SK-N-SH treated with all-trans-retinoic acid at 6 μM for 48 hours (cell line): ENCODE data around the gene STUM.

Experiments used
- ATAC-seq: fragments of 200-7000 bp; cut with Tn5 transposase; 3 replicates; pipeline ENCODE4 v1.9.1; 2020; ENCODE audit warnings: mild to moderate bottlenecking, moderate library complexity
- ARNTL ChIP-seq: fragments of 450-650 bp; formaldehyde crosslinking; IDR thresholded peaks from 2 replicates; pipeline ENCODE4 v1.5.0; 2020; ENCODE audit warnings: low read depth, mild to moderate bottlenecking, moderate library complexity, borderline replicate concordance
- BACH2 ChIP-seq: fragments of 250-450 bp; sonication (Bioruptor Pico); IDR thresholded peaks from 2 replicates; pipeline ENCODE4 v1.9.0; 2021; ENCODE audit warnings: mild to moderate bottlenecking, borderline replicate concordance
- CSDC2 ChIP-seq: fragments of 250-450 bp; sonication (Bioruptor Pico); IDR thresholded peaks from 2 replicates; pipeline ENCODE4 v1.5.0; 2020; ENCODE audit warnings: mild to moderate bottlenecking, moderate library complexity
- ESRRG ChIP-seq: fragments of 250-450 bp; sonication (Bioruptor Pico); IDR thresholded peaks from 2 replicates; pipeline ENCODE4 v1.6.1; 2021; ENCODE audit warnings: mild to moderate bottlenecking
- GLIS3 ChIP-seq: fragments of 250-450 bp; sonication (Bioruptor Pico); IDR thresholded peaks from 2 replicates; pipeline ENCODE4 v1.5.0; 2020; ENCODE audit warnings: mild to moderate bottlenecking, moderate library complexity
- ISL1 ChIP-seq: fragments of 250-450 bp; sonication (Bioruptor Pico); IDR thresholded peaks from 2 replicates; pipeline ENCODE4 v2.1.2; 2022; ENCODE audit warnings: mild to moderate bottlenecking, moderate library complexity
- OSR1 ChIP-seq: fragments of 250-450 bp; sonication (Bioruptor Pico); IDR thresholded peaks from 2 replicates; pipeline ENCODE4 v1.8.0; 2022; ENCODE audit warnings: moderate library complexity, mild to moderate bottlenecking, inconsistent platforms
- PPARA ChIP-seq: fragments of 250-450 bp; sonication (Bioruptor Pico); IDR thresholded peaks from 2 replicates; pipeline ENCODE4 v1.5.0; 2020; ENCODE audit warnings: mild to moderate bottlenecking, borderline replicate concordance
- RARB ChIP-seq: fragments of 250-450 bp; sonication (Bioruptor Pico); IDR thresholded peaks from 2 replicates; pipeline ENCODE4 v1.8.0; 2021; ENCODE audit warnings: mild to moderate bottlenecking, moderate library complexity
- SNAI2 ChIP-seq: fragments of 250-450 bp; sonication (Bioruptor Pico); IDR thresholded peaks from 2 replicates; pipeline ENCODE4 v1.5.0; 2020; ENCODE audit warnings: mild to moderate bottlenecking, moderate library complexity
- TCF4 ChIP-seq: fragments of 250-450 bp; sonication (Bioruptor Pico); IDR thresholded peaks from 2 replicates; pipeline ENCODE4 v1.8.0; 2021; ENCODE audit warnings: mild to moderate bottlenecking, moderate library complexity, borderline replicate concordance
- TOX ChIP-seq: fragments of 250-450 bp; sonication (Bioruptor Pico); IDR thresholded peaks from 2 replicates; pipeline ENCODE4 v1.8.0; 2021; ENCODE audit warnings: mild to moderate bottlenecking, moderate library complexity, borderline replicate concordance
- TSHZ2 ChIP-seq: fragments of 250-450 bp; sonication (Bioruptor Pico); IDR thresholded peaks from 2 replicates; pipeline ENCODE4 v1.5.0; 2020; ENCODE audit warnings: mild to moderate bottlenecking, moderate library complexity
- ZC3H10 ChIP-seq: fragments of 250-450 bp; sonication (Bioruptor Pico); IDR thresholded peaks from 2 replicates; pipeline ENCODE4 v1.5.1; 2021; ENCODE audit warnings: mild to moderate bottlenecking, moderate library complexity
- ZFP3 ChIP-seq: fragments of 250-450 bp; sonication (Bioruptor Pico); IDR thresholded peaks from 2 replicates; pipeline ENCODE4 v1.5.0; 2020; ENCODE audit warnings: mild to moderate bottlenecking, moderate library complexity
- ZFP30 ChIP-seq: fragments of 450-650 bp; formaldehyde crosslinking; IDR thresholded peaks from 2 replicates; pipeline ENCODE4 v1.5.0; 2022; ENCODE audit warnings: mild to moderate bottlenecking, moderate library complexity
- ZNF565 ChIP-seq: fragments of 450-650 bp; formaldehyde crosslinking; conservative IDR thresholded peaks from 2 replicates; pipeline ENCODE4 v1.5.0; 2020; ENCODE audit warnings: low read depth, mild to moderate bottlenecking, moderate library complexity
- ZNF70 ChIP-seq: fragments of 450-650 bp; formaldehyde crosslinking; IDR thresholded peaks from 2 replicates; pipeline ENCODE4 v1.5.0; 2020; ENCODE audit warnings: mild to moderate bottlenecking, moderate library complexity
- ZNF8 ChIP-seq: fragments of 450-650 bp; formaldehyde crosslinking; IDR thresholded peaks from 2 replicates; pipeline ENCODE4 v1.5.0; 2020; ENCODE audit warnings: mild to moderate bottlenecking, moderate library complexity
- TF ChIP-seq, protein P1 (sequence below): fragments of 250-450 bp; sonication (Bioruptor Pico); IDR thresholded peaks from 2 replicates; pipeline ENCODE4 v1.8.0; 2020; ENCODE audit warnings: mild to moderate bottlenecking, moderate library complexity, borderline replicate concordance
- TF ChIP-seq, protein P2 (sequence below): fragments of 250-450 bp; sonication (Bioruptor Pico); IDR thresholded peaks from 2 replicates; pipeline ENCODE4 v1.5.1; 2020; ENCODE audit warnings: low read depth, mild to moderate bottlenecking, moderate library complexity
- TF ChIP-seq, protein P3 (sequence below): fragments of 250-450 bp; sonication (Bioruptor Pico); IDR thresholded peaks from 2 replicates; pipeline ENCODE4 v1.8.0; 2021; ENCODE audit warnings: low read depth, mild to moderate bottlenecking, moderate library complexity, borderline replicate concordance

The STUM gene

GRCh38 chr1:226629210-226629895 lies 80.8 kb downstream of the STUM start:
- ATAC-seq: no peak
- TF ChIP-seq ESRRG (no peak), TOX (no peak), CSDC2 (CRISPR knock-in tag) (no peak), ZFP30 (CRISPR knock-in tag) (no peak), TCF4 (no peak), ZFP3 (CRISPR knock-in tag) (no peak), ZNF565 (CRISPR knock-in tag) (no peak), ZNF8 (CRISPR knock-in tag) (no peak), ISL1 (no peak), PPARA (no peak), SNAI2 (CRISPR knock-in tag) (no peak), ZC3H10 (no peak), OSR1 (CRISPR knock-in tag) (no peak), TSHZ2 (CRISPR knock-in tag) (no peak), ARNTL (CRISPR knock-in tag) (no peak)
- TF ChIP-seq, protein P1, sequence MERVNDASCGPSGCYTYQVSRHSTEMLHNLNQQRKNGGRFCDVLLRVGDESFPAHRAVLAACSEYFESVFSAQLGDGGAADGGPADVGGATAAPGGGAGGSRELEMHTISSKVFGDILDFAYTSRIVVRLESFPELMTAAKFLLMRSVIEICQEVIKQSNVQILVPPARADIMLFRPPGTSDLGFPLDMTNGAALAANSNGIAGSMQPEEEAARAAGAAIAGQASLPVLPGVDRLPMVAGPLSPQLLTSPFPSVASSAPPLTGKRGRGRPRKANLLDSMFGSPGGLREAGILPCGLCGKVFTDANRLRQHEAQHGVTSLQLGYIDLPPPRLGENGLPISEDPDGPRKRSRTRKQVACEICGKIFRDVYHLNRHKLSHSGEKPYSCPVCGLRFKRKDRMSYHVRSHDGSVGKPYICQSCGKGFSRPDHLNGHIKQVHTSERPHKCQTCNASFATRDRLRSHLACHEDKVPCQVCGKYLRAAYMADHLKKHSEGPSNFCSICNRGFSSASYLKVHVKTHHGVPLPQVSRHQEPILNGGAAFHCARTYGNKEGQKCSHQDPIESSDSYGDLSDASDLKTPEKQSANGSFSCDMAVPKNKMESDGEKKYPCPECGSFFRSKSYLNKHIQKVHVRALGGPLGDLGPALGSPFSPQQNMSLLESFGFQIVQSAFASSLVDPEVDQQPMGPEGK (CRISPR knock-in tag): no peak
- TF ChIP-seq, protein P2, sequence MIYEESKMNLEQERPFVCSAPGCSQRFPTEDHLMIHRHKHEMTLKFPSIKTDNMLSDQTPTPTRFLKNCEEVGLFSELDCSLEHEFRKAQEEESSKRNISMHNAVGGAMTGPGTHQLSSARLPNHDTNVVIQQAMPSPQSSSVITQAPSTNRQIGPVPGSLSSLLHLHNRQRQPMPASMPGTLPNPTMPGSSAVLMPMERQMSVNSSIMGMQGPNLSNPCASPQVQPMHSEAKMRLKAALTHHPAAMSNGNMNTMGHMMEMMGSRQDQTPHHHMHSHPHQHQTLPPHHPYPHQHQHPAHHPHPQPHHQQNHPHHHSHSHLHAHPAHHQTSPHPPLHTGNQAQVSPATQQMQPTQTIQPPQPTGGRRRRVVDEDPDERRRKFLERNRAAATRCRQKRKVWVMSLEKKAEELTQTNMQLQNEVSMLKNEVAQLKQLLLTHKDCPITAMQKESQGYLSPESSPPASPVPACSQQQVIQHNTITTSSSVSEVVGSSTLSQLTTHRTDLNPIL (CRISPR knock-in tag): no peak
- TF ChIP-seq, protein P3, sequence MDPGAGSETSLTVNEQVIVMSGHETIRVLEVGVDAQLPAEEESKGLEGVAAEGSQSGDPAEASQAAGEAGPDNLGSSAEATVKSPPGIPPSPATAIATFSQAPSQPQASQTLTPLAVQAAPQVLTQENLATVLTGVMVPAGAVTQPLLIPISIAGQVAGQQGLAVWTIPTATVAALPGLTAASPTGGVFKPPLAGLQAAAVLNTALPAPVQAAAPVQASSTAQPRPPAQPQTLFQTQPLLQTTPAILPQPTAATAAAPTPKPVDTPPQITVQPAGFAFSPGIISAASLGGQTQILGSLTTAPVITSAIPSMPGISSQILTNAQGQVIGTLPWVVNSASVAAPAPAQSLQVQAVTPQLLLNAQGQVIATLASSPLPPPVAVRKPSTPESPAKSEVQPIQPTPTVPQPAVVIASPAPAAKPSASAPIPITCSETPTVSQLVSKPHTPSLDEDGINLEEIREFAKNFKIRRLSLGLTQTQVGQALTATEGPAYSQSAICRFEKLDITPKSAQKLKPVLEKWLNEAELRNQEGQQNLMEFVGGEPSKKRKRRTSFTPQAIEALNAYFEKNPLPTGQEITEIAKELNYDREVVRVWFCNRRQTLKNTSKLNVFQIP (CRISPR knock-in tag): no peak

- TF ChIP-seq RARB (no peak), ZNF70 (CRISPR knock-in tag) (no peak), ZNF8 (CRISPR knock-in tag) (no peak), ISL1 (no peak)
- ATAC-seq: no peak
Measured at GRCh38 chr1:226629896-226630550, 81.5 kb downstream of the STUM start.

DNA sequence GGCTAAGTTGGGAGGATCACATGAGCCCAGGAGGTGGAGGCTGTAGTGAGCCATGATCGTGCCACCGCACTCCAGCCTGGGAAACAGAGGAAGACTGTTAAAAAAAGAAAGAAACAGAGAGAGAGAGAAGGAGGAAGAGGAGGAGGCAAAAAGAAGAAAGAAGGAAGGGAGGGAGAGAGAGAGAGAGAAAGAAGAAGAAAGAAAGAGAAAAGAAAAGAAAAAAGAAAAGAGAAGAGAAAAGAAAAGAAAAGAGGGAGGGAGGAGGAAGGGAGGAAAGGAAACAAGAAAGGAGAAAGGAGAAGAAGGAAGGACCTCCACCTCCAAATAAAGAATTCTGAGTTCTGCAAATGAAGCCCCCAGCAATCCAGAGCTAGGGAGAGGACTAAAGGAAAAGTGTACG lies 82.0 kb downstream of the STUM start:
- TF ChIP-seq ZFP30 (CRISPR knock-in tag) (no peak), RARB (no peak), ZNF70 (CRISPR knock-in tag) (no peak), OSR1 (CRISPR knock-in tag) (no peak), SNAI2 (CRISPR knock-in tag) (no peak), PPARA (no peak), CSDC2 (CRISPR knock-in tag) (no peak), GLIS3 (no peak), TOX (no peak), BACH2 (CRISPR knock-in tag) (no peak), ESRRG (no peak), ZFP3 (CRISPR knock-in tag) (no peak), ZNF8 (CRISPR knock-in tag) (no peak), ZC3H10 (no peak), ARNTL (CRISPR knock-in tag) (no peak), ZNF565 (CRISPR knock-in tag) (no peak)
- TF ChIP-seq, protein P2 (CRISPR knock-in tag): no peak
- TF ChIP-seq, protein P3 (CRISPR knock-in tag): no peak
- TF ChIP-seq, protein P1 (CRISPR knock-in tag): no peak
- ATAC-seq: no peak
